ENCODE results near the gene TMEM255A. TPM values are rescaled to one million over a fixed set of nuclear protein-coding genes. Genes with fewer than 3 reads are reported as not detected.

TMEM255A gene
- total and polyA plus RNA-seq, 3 donors from 2014 or later = 0.43 to 2.2 (median 0.87) TPM

GRCh38 chrX:120269373-120270035 is 41.8 kb downstream of the TMEM255A start:
- TF ChIP-seq CTCF (IDR thresholded peaks at IDR 0.05) = no peak
- no peak for TF ChIP-seq POLR2A (IDR thresholded peaks at IDR 0.05)
- no peak for DNase-seq

GRCh38 chrX:120264341-120264740 is 46.9 kb downstream of the TMEM255A start:
- Histone ChIP-seq H3K27ac (no peak overlapping the region), H3K9me3 (no peaks in the 10 kb centered on the region), H3K4me3 (no peak overlapping the region), H3K27me3 (no peaks in the 10 kb centered on the region), H3K4me1 (no peaks in the 10 kb centered on the region), H3K36me3 (ENCODE audit: low read depth, missing control alignments) (no peaks in the 10 kb centered on the region)
- TF ChIP-seq CTCF (IDR thresholded peaks at IDR 0.05) (no peak), POLR2A (IDR thresholded peaks at IDR 0.05) (no peak)
- intact Hi-C loops (cut with DNase I; ENCODE audit: low total_unique reads) = no loop called here
- no peak for DNase-seq

More at GRCh38 chrX:120269373-120270035, 41.8 kb downstream of the TMEM255A start:
- 0 to 63% methylated on average over 1 of the region's 1 CpG for WGBS, 2 donors
- intact Hi-C loops (cut with DNase I; ENCODE audit: low total_unique reads) = no loop called here
- no peaks in the 10 kb centered on the region for H3K27me3 ChIP-seq
- no peaks in the 10 kb centered on the region for H3K36me3 ChIP-seq (ENCODE audit: low read depth, missing control alignments)
- no peak overlapping the region for H3K4me3 ChIP-seq
- H3K27ac ChIP-seq = no peak overlapping the region
- H3K9me3 ChIP-seq = no peaks in the 10 kb centered on the region
- no peaks in the 10 kb centered on the region for H3K4me1 ChIP-seq

- Histone ChIP-seq H3K4me3 (no peak overlapping the region), H3K4me1 (no peaks in the 10 kb centered on the region), H3K27ac (no peak overlapping the region), H3K27me3 (no peaks in the 10 kb centered on the region), H3K9me3 (no peaks in the 10 kb centered on the region), H3K36me3 (ENCODE audit: low read depth, missing control alignments) (no peaks in the 10 kb centered on the region)
- 80 to 81% methylated on average over 5 to 8 of the region's 8 CpGs for WGBS, 2 donors
- TF ChIP-seq CTCF (IDR thresholded peaks at IDR 0.05) (no peak), POLR2A (IDR thresholded peaks at IDR 0.05) (no peak)
- intact Hi-C loops (cut with DNase I; ENCODE audit: low total_unique reads) = no loop called here
- no peak for DNase-seq
Measured at GRCh38 chrX:120262859-120263708, 48.2 kb downstream of the TMEM255A start.

GRCh38 chrX:120260369-120260768 is 50.9 kb downstream of the TMEM255A start:
- Histone ChIP-seq H3K27ac (no peak overlapping the region), H3K36me3 (ENCODE audit: low read depth, missing control alignments) (no peaks in the 10 kb centered on the region), H3K9me3 (no peaks in the 10 kb centered on the region), H3K4me1 (no peaks in the 10 kb centered on the region), H3K27me3 (no peaks in the 10 kb centered on the region), H3K4me3 (no peak overlapping the region)
- 27 to 53% methylated on average over 2 to 3 of the region's 3 CpGs for WGBS, 2 donors
- DNase-seq = no peak
- TF ChIP-seq CTCF (IDR thresholded peaks at IDR 0.05) (no peak), POLR2A (IDR thresholded peaks at IDR 0.05) (no peak)
- intact Hi-C loops (cut with DNase I; ENCODE audit: low total_unique reads) = no loop called here
